Daoy (cell line): ENCODE measurements around the gene GJA9. TPM values are rescaled to one million over a fixed set of nuclear protein-coding genes. Genes with fewer than 3 reads are reported as not detected.
"Not testable (repeated sequence)": the region's sequence is repeated elsewhere in the genome, so short reads cannot be mapped to it uniquely, and the experiment has no call there.

ENCODE experiments used
- DNase-seq: peaks from one replicate; pipeline ENCODE4 v3.0.0-alpha.2; 2015; ENCODE audit warnings: low read depth
- total RNA-seq: library from RNA; depleted of rRNA; stranded (reverse); fragments of >200 nt; shearing (Covaris generic); gene quantifications from 2 replicates; pipeline ENCODE4 v1.2.3, GENCODE V29; 2014; rRNA removed

GJA9 gene
- total RNA-seq: not detected in 2 replicates

DNA sequence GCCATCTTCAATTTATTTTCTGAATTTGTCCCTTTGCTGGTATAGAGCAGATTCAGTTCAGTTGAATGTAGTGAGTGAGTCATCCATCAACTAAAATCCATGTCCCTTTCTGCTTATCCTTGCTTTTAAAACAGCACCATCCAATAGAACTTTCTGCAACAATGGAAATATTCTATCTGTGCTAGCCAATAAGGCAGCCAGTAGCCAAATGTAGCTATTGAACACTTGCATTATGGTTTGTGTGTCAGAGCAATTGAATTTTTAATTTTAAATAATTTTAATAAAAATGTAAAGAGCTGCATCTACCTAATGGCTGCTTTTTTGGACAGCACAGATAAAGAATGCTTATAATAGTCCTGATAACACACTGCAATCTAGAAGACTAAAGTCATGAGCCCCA is at the start of gene GJA9:
Gene GJA9, minus strand, starts transcription at position 101 of the 400 bp plus-strand sequence. CDS start 5,489 bp downstream, outside the sequence.
- no peak for DNase-seq

DNA sequence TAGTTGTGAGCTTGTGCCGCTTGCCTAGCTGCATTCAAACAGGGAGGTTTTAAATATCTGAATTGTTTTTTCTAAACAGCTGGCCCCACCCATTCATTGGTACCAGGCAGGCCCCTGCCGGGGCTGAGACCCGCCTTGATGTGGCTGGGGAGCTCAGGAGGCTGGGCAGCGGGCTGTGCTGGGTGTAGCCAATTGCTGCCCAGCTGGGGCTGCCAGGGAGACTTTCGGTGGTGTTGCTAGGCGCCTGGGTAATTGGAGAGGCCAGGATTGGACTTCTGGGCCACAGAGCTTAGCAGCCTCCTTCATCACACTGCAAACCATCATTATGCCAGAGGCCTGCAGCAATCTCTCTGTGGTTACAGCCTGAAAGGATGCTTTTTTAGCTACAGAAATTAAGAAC is 48.1 kb upstream of the GJA9 start:
- peak; percentile 14 for DNase-seq

DNA sequence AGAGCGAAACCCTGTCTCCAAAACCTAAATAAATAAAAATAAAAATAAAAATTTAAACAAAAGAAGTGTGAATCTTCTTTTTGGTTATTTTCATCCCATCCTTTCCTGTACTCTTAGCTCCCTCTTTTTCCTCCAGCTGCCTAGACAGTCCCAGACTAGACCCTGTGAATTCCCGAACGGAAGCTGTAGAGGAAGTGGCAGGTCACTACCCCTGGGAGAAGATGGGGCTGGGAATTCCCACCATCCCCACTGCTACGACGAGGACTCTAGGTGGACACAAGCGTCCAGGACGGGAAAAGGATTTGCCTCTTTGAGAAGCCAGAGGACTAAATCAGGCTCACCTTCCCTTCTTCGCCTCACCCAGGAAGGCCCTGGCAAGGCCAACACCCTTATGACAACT is 47.7 kb upstream of the GJA9 start:
- no peak for DNase-seq

DNA sequence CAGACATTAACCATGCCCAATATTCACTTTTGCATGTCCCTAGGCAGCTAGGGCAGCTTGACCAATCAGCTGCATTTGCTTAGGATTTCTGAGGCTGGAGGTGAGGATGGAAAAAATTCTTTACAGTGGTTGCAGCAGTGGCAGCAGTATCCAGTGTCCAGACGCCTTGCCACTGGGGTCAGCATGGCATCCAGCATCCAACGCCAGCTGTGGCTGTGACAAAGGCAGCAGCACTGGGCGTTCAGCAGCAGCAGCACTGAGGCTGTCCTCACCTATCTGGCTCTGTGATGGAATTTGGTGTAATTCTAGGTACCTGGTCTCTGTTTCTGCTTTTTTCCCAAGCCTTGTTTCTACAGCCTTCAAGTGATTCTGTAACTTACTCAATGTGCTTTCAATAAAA is 44.7 kb upstream of the GJA9 start:
- no peak for DNase-seq

DNA sequence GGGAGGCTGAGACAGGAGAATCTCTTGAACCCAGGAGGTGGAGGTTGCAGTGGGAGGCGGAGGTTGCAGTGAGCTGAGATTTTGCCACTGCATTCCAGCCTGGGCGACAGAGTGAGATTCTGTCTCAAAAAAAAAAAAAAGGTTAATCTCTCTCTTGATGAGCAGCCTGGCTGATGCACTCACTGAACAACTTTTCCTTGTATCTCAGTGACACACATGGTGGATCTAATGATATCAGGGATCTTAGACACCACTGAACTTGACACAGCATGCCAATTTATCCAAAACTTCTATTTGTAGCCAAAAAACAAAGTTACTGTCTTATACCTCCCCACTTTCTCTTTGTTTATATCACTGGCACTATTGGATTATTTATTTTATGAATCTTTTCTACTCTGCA is 44.0 kb upstream of the GJA9 start:
- no peak for DNase-seq

DNA sequence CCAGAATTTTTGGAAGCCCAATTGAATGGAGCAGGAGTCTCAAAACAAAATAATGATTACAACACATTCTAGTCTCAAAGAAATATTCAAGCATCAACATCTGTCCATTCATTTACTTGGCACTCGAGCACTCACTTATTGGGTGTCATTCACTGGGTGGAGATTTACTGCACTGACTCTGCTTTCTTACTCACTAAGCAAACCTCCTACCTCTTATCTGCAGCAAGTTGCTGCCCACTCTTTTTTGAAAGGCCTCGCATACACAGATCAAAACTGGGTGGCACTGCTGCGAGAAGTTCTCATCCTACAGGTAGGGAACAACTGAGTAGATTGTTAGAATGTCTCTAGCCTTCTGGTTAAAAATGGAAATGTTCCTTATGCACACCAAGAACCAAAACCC is 42.2 kb upstream of the GJA9 start:
- DNase-seq: no peak

DNA sequence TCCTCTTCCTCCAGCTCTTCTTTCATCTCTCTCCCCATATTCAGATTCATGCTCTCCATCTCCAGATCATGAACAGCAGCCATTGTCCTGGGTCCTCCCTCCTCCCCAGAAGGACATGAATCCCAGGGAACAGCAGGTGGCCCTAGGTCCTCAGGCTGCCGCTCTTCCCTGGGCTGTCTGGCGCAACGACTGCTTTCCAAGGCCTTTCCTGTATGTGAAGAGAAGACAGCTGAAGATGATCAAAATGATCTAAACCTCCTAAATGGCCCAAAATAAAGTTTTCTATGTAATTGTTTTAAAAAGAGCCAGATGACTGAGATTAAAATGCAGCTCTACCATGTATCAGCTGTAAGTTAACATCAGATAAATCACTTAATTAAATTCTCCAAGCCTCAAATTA is 37.7 kb upstream of the GJA9 start:
- no peak for DNase-seq

DNA sequence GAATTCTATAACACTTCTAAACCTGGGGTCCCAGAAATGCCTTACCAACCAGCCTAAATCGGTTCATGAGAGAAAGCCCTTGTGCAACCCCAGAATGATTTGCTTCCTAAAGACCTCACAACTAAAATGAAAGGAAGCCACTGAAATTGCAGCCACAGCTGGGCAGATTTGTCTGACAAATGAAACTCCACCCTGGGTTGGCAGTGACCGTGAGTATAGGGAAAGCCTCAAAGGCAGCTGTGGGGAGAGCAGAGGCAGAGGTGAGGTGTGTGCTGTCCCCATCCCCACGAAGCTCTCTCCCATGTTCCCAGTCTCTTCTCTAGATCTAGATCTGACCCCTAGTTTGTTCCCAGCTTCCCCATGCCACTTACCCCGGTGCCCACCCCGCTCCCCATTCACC is 37.2 kb upstream of the GJA9 start:
- DNase-seq: no peak

DNA sequence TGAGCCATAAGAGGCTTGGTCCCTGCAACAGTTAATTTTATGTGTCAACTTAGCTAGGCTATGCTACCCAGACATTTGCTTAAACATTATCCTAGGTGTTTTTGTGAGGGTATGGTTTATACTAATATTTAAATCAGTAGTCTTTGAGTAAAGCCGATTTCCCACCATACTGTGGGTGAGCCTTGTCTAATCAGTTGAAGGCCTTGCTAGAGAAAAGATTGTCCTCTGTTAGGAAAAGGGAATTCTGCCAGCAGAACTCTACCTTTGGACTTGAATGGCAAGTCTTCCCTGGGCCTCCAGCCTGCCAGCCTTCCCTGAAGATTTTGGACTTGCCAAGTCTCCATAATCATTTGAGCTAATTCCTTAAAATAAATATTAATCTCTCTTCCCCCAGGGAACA is 36.4 kb upstream of the GJA9 start:
- DNase-seq: no peak

DNA sequence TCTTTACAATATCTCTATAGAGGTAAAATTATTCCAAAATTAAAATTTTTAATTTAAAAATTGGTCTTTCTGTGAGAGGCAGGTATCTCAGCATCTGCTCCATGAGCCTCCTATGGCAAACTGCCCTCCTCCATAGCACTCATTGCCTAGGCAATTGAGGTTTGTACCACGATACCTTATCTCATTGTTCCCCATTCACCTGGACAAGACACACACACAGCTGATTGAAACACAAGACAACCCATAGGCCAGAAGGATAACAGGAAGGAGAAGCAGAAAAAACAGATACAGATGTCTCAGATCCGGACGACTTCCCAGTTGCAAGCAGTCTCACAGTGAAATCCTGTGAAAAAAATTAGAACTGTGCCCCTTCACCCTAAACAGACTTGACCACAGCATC is 36.0 kb upstream of the GJA9 start:
- DNase-seq: no peak

DNA sequence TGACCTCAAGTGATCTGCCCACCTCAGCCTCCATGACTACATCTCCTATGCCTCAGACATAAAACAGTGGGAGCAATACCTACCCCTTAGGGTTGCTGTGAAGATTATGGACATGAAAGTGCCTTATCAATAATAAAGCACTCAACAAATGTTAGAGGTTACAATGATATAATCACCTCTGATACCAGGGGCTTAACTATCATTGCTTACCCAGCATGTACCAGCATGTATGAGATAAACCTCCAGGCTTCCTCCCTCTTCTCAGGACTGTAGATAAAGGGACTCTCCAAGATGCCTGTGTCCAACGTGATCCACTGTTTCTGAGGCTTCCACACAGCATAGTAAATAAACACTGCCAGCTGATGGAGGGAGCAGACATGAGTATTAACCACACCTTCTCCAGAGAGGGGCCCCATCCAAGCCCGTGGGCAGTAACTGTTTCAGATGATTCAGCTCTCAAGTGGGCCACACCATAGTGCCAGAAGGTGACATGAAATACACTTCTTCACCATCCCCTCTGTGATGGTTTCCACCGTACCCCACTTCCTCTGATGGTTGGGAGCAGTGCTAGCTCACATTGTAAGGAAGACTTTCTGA is 34.1 kb upstream of the GJA9 start:
- peak; percentile 18 for DNase-seq

DNA sequence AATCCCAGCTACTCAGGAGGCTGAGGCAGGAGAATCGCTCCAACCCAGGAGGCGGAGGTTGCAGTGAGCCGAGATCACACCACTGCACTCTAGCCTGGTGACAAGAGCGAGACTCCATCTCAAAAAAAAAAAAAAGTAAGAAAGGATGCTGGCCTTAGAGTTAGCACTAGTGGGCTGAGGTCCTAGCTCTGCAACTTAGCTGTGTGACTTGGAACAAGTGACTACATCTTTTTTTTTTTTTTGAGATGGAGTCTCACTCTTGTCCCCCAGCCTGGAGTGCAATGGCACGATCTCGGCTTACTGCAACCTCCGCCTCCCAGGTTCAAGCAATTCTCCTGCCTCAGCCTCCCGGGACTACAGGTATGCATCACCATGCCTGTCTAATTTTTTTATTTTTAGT is 33.5 kb upstream of the GJA9 start:
- not testable (repeated sequence) for DNase-seq

DNA sequence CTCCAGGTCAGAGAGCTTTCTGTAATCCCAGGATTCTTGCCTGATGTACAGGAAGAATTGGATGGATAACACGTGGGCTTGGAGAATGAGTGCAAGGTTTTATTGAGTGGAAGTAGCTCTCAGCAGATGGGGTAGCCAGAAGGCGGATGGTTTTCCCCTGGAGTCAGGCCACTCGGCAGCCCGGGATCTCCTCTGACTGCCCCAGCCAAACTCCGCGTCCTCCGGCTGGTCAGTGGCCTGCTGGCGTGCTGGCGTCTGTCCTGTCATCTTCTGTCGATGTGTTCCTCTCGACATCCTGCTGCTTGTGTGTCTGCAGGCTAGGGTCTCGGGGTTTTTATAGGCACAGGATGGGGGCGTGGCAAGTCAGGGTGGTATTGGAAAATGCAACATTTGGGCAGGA is 27.4 kb upstream of the GJA9 start:
- DNase-seq: no peak

DNA sequence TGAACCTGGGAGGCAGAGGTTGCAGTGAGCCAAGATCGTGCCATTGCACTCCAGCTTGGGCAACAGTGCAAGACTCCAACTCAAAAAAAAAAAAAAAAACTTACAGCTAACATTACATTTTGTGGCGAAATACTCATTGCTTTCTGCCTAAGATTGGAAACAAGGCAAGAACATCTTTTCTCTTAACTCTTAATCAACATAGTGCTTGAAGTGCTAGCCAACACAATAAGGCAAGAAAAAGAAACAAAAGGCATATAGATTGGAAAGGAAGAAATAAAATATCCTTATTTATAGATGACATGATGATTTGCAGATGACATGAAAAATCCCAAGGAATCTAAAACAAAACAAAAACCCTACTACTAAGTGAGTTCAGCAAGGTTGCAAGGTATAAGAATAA is 24.6 kb upstream of the GJA9 start:
- no peak for DNase-seq

DNA sequence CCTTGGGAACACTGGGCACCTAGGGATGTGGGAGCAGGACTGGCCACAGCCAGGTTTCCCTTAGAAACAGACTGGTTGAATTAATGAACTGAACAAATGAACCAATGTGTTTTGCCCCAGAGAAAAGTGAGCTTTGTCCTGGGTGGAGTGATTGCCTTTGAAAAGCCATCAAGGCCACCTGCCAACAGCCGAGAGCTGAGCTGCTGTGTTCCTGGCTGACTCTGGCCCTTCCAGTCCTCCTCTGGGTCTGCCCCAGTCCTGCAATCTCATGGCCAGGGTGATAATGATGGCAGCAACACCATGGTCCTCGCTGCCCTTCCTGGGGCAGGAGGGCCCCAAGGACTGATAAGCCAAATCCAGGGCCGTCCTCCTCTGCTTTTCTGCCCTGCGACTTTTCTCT is 18.2 kb upstream of the GJA9 start:
- no peak for DNase-seq

DNA sequence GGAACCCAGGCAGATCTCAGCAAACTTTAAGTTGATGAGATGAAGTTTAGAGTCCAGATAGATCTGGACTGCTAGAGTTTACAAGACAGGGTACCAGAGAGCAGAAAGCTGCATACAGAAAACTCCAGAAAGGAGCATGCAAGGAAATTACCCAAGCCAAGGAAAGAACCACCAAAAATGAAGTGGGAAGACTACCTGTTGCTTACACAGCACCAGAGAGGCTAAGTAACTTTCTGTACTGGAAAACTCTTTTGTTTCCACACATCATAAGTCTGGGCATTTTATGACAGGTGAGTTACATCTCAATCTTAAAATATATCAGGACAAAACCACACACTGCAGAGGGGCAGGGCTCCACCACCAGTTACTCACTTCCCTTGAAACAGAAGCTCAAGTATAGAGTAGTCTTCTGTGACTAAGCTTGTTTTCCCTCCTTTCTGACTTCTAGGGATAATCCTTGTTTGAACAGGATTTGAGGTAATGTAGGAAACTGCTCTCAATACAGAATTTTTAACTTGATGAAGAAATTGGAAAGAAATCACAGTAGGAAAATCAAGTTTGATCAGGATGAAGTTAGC is 17.4 kb upstream of the GJA9 start:
- no peak for DNase-seq

DNA sequence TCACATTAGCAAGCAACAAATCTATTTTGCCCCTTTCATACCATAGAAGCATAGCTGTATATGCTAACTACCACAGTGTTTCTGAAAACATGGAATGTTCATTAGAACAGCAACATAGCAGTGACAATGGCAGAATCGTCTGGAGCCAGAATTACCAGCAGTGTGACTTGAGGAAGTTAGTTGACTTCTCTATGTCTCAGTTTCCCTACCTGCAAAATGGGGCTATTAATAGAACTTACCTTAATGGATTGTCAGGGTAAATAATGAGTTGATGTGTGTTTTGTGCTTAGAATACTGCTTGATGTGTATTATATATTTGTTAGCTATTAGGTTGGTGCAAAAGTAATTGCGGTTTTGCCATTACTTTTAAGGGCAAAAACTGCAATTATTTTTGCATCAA is 14.8 kb upstream of the GJA9 start:
- DNase-seq: no peak

DNA sequence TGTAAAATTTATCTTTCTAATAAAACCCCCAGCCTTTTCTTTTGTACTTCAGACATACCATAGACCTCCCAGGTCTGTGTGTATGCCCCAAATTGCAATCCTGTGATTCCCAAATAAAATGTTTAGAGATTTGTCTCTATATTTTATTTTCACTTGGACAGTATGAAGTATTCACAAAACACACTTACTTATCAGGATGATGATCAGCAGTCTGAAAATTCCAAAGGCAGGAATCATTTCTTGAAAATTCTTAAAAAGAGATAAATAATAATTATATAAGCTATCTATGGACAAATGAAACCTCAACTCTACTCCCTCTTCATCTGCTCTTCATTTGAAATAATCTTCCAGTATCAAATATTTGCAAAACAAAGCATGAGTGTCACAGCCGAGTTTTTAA is 11.6 kb upstream of the GJA9 start:
- DNase-seq: no peak

DNA sequence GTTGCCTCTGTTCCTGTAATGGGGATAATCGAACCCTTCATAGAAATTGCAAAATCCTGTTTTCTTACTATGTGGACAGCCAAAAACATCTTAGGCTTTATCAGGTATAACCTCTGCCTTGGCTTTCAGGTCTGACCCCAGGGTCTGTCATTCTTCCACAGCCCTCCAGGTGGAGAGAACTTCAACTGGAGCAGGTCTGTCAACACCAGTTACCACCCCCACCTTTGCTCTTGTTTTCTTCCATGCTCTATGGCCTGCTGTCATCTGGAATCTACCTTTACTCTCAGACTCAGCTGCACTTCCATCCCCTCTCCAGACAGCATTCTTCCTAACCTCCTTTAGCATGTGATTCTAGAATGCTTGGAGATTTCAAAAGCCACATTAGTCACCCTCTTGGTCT is 10.4 kb upstream of the GJA9 start:
- DNase-seq: no peak

DNA sequence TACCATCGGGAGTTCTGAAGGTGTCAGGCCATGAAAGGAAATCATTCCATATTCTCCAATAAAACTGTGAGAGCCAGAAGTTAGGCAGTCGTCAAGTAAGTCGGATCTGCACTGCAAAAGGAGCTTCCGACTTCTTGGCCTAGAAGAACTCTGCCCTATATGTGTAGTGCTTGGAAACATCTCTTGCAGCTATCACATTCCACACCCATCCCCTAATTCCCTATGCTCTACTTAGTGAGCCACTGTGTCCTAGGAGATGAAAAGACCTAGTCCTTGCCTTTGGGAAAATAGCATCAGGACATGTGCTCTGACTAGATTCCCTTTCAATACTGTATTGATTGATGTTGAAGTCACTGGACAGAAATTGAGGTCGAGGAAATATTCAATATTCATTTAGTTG is 8.2 kb upstream of the GJA9 start:
- no peak for DNase-seq

DNA sequence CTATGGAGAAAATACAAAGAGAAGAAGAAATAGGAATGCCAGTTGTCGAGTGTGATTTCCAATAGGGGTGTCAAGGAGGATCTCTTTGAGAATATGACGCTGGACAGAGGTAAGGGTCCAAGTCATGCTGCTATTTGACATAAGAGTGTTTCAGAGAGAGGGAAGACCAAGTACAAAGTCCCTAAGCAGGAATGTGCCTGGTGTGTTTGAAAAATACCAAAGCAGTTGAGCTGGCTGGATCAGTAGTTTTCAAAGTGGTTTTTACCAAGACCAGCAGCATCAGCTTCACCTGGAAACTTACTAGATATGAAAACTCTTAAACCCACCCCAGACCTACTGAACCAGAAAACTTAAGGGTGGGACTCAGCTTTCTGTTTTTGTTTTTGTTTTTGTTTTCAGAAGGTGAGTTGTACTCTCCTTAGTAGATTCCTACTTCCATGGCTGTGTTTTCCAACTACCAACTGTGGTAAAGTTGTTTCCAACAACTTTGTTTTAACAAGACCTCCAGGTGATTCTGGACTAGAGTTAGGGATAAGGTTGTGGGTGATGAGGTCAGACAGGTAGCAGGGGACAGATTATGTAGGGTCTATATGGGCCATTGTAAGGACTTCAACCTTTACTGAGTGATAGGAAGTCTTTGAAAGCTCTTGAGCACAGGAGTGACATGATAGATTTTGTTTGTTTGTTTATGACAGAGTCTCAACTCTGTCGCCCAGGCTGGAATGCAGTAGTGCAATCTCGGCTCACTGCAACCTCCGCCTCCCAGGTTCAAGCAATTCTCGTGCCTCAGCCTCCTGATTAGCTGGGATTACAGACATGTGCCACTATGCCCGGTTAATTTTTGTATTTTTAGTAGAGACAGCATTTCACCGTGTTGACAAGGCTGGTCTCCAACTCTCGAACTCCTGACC is 7.3 kb upstream of the GJA9 start:
- DNase-seq: no peak

DNA sequence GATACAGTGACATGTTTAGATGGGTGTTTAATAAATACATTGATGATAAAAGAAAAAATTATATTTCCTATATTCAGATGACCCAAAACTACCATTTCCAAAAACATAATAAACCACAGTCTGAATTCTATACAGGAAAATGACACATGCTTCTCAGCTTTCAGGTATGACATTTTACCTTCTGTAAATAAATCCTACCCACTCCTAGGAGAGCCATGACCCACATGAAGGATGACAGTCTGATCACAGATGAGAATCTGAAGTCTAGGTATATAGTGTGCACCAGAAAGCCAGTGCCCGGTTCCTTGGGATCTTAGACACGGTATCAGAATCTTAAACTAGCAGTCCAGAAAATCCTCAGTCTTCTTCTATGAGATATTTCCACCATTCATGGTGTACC is 3.7 kb upstream of the GJA9 start:
- DNase-seq: no peak

DNA sequence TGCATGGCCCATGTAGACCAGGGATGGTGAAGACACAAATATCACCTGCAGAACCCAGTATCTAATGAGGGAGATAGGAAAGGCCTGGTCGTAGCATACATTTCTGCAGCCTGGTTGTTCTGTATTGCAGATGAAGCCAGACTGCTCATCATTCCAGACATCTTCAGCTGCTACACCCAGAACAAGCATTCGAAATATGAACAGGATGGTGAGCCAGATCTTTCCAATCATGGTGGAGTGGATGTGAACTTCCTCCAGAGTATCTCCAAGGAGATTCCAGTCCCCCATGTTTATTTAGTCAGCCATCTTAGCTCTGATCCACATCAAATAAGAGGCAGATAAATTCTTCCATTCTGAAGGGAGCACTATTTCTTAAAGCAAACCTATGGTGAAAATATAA is 5.6 kb downstream of the GJA9 start:
- DNase-seq: no peak
